BLaER1 (cell line): ENCODE measurements around the gene ARID1B.

Experiments
- H3K27ac ChIP-seq: shearing (Covaris generic); formaldehyde crosslinking; 2 replicates; pipeline ENCODE4 v1.8.1; 2022
- H3K27me3 ChIP-seq: shearing (Covaris generic); formaldehyde crosslinking; 2 replicates; pipeline ENCODE4 v1.8.1; 2022
- H3K36me3 ChIP-seq: shearing (Covaris generic); formaldehyde crosslinking; 2 replicates; pipeline ENCODE4 v1.8.1; 2022
- H3K4me1 ChIP-seq: shearing (Covaris generic); formaldehyde crosslinking; 2 replicates; pipeline ENCODE4 v1.8.1; 2022
- H3K4me2 ChIP-seq: shearing (Covaris generic); formaldehyde crosslinking; 2 replicates; pipeline ENCODE4 v1.8.1; 2022
- H3K4me3 ChIP-seq: shearing (Covaris generic); formaldehyde crosslinking; 2 replicates; pipeline ENCODE4 v1.8.1; 2022
- H3K9ac ChIP-seq: shearing (Covaris generic); formaldehyde crosslinking; 2 replicates; pipeline ENCODE4 v1.8.1; 2022
- H3K9me3 ChIP-seq: shearing (Covaris generic); formaldehyde crosslinking; 2 replicates; pipeline ENCODE4 v1.8.1; 2022
- H4K20me1 ChIP-seq: shearing (Covaris generic); formaldehyde crosslinking; 2 replicates; pipeline ENCODE4 v1.8.1; 2022
- Cebpa-rat ChIP-seq: shearing (Covaris generic); IDR thresholded peaks from 2 replicates; pipeline ENCODE4 v1.8.1; 2022

The ARID1B gene

GRCh38 chr6:157224951-157225574 lies 447.9 kb downstream of the ARID1B start:
- Histone ChIP-seq H3K4me1 (peaks cover 81% of the 10 kb centered on the region), H3K27me3 (peaks cover 27% of the 10 kb centered on the region)

GRCh38 chr6:157225575-157225995 lies 448.4 kb downstream of the ARID1B start:
- Histone ChIP-seq H3K27ac (no peak overlapping the region), H3K9me3 (no peaks in the 10 kb centered on the region), H3K4me3 (no peak overlapping the region), H3K27me3 (peaks cover 25% of the 10 kb centered on the region), H3K4me2 (peak overlapping the region; percentile 97), H4K20me1 (no peaks in the 10 kb centered on the region), H3K9ac (no peak overlapping the region), H3K36me3 (no peaks in the 10 kb centered on the region), H3K4me1 (peaks cover 85% of the 10 kb centered on the region)
- no peak for TF ChIP-seq Cebpa-rat

More at GRCh38 chr6:157224951-157225574, 447.9 kb downstream of the ARID1B start:
- Histone ChIP-seq H3K9ac (peak overlapping the region; percentile 65; the same call in 1 of the 2 replicates), H3K4me2 (peak overlapping the region; percentile 97), H3K36me3 (no peaks in the 10 kb centered on the region), H4K20me1 (no peaks in the 10 kb centered on the region), H3K9me3 (no peaks in the 10 kb centered on the region), H3K4me3 (no peak overlapping the region), H3K27ac (peak overlapping the region; percentile 68; the same call in 1 of the 2 replicates)
- TF ChIP-seq Cebpa-rat = no peak

- no peak overlapping the region for H3K27ac ChIP-seq
- TF ChIP-seq Cebpa-rat = no peak
- H3K27me3 ChIP-seq = peaks cover 20% of the 10 kb centered on the region
- peaks cover 82% of the 10 kb centered on the region for H3K4me1 ChIP-seq
- no peaks in the 10 kb centered on the region for H3K36me3 ChIP-seq
- no peak overlapping the region for H3K4me3 ChIP-seq
- no peaks in the 10 kb centered on the region for H4K20me1 ChIP-seq
- no peaks in the 10 kb centered on the region for H3K9me3 ChIP-seq
- H3K4me2 ChIP-seq = no peak overlapping the region
- no peak overlapping the region for H3K9ac ChIP-seq
Observed at GRCh38 chr6:157226026-157226625, 448.9 kb downstream of the ARID1B start.

- Histone ChIP-seq H4K20me1 (no peaks in the 10 kb centered on the region), H3K36me3 (no peaks in the 10 kb centered on the region)
- TF ChIP-seq Cebpa-rat = no peak
Observed at GRCh38 chr6:157226761-157227160, 449.6 kb downstream of the ARID1B start.

GRCh38 chr6:157227202-157228166 lies 450.3 kb downstream of the ARID1B start:
- peaks cover 68% of the 10 kb centered on the region for H3K4me1 ChIP-seq
- peaks cover 9% of the 10 kb centered on the region for H3K27me3 ChIP-seq
- H3K27ac ChIP-seq = no peak overlapping the region
- no peaks in the 10 kb centered on the region for H3K36me3 ChIP-seq
- no peaks in the 10 kb centered on the region for H4K20me1 ChIP-seq
- no peak for TF ChIP-seq Cebpa-rat
- H3K9ac ChIP-seq = no peak overlapping the region
- peak overlapping the region; percentile 62 for H3K4me2 ChIP-seq
- no peaks in the 10 kb centered on the region for H3K9me3 ChIP-seq
- H3K4me3 ChIP-seq = no peak overlapping the region

More at GRCh38 chr6:157226761-157227160, 449.6 kb downstream of the ARID1B start:
- Histone ChIP-seq H3K4me3 (no peak overlapping the region), H3K9ac (no peak overlapping the region), H3K4me2 (no peak overlapping the region), H3K27me3 (peaks cover 14% of the 10 kb centered on the region), H3K4me1 (peaks cover 76% of the 10 kb centered on the region), H3K9me3 (no peaks in the 10 kb centered on the region), H3K27ac (no peak overlapping the region)

- H3K4me3 ChIP-seq = no peak overlapping the region
Observed at GRCh38 chr6:157228426-157229131, 451.4 kb downstream of the ARID1B start.

GRCh38 chr6:157229132-157229618 lies 452.0 kb downstream of the ARID1B start:
- Histone ChIP-seq H3K27ac (no peak overlapping the region), H4K20me1 (no peaks in the 10 kb centered on the region), H3K9me3 (no peaks in the 10 kb centered on the region), H3K9ac (no peak overlapping the region), H3K4me3 (no peak overlapping the region), H3K4me1 (peaks cover 51% of the 10 kb centered on the region), H3K27me3 (peaks cover 21% of the 10 kb centered on the region), H3K4me2 (peak overlapping the region; percentile 62), H3K36me3 (no peaks in the 10 kb centered on the region)
- TF ChIP-seq Cebpa-rat = no peak

More at GRCh38 chr6:157228426-157229131, 451.4 kb downstream of the ARID1B start:
- TF ChIP-seq Cebpa-rat = no peak
- no peaks in the 10 kb centered on the region for H4K20me1 ChIP-seq
- H3K27me3 ChIP-seq = peaks cover 15% of the 10 kb centered on the region
- peaks cover 57% of the 10 kb centered on the region for H3K4me1 ChIP-seq
- peak overlapping the region; percentile 62 for H3K4me2 ChIP-seq
- H3K9ac ChIP-seq = no peak overlapping the region
- no peaks in the 10 kb centered on the region for H3K36me3 ChIP-seq
- no peaks in the 10 kb centered on the region for H3K9me3 ChIP-seq
- no peak overlapping the region for H3K27ac ChIP-seq

GRCh38 chr6:157229713-157230112 lies 452.5 kb downstream of the ARID1B start:
- no peaks in the 10 kb centered on the region for H4K20me1 ChIP-seq
- H3K36me3 ChIP-seq = no peaks in the 10 kb centered on the region
- H3K27ac ChIP-seq = no peak overlapping the region
- H3K4me1 ChIP-seq = peaks cover 46% of the 10 kb centered on the region
- peak overlapping the region; percentile 62 for H3K4me2 ChIP-seq
- peaks cover 26% of the 10 kb centered on the region for H3K27me3 ChIP-seq
- H3K9ac ChIP-seq = no peak overlapping the region
- no peak for TF ChIP-seq Cebpa-rat
- H3K4me3 ChIP-seq = no peak overlapping the region
- H3K9me3 ChIP-seq = peaks cover 3% of the 10 kb centered on the region; the same call in 1 of the 2 replicates

GRCh38 chr6:157230910-157231309 lies 453.7 kb downstream of the ARID1B start:
- Histone ChIP-seq H3K27me3 (peaks cover 38% of the 10 kb centered on the region), H3K36me3 (no peaks in the 10 kb centered on the region), H3K4me3 (no peak overlapping the region), H3K9me3 (peaks cover 15% of the 10 kb centered on the region), H3K27ac (no peak overlapping the region), H3K9ac (no peak overlapping the region), H4K20me1 (peaks cover 4% of the 10 kb centered on the region; the same call in 1 of the 2 replicates), H3K4me2 (no peak overlapping the region), H3K4me1 (peaks cover 43% of the 10 kb centered on the region)
- TF ChIP-seq Cebpa-rat = no peak
